22Rv1 (cell line): ENCODE data around the gene RIPK3.

Experiments used
- H3K27ac ChIP-seq: fragments of 450-650 bp; 2 replicates; pipeline ENCODE4 v1.5.1; 2017
- CTCF ChIP-seq: fragments of 450-650 bp; IDR thresholded peaks from 2 replicates; pipeline ENCODE4 v1.5.1; 2017; ENCODE audit warnings: mild to moderate bottlenecking
- ZFX ChIP-seq: fragments of 450-650 bp; IDR thresholded peaks from 2 replicates; pipeline ENCODE4 v1.6.1; 2017; ENCODE audit warnings: antibody characterized with exemption, borderline replicate concordance

RIPK3 gene

GRCh38 chr14:24289649-24290280, 50.0 kb downstream of the RIPK3 start:
- H3K27ac ChIP-seq: no peak overlapping the region
- TF ChIP-seq CTCF (no peak), ZFX (no peak)

GRCh38 chr14:24286996-24287395, 52.8 kb downstream of the RIPK3 start:
- no peak overlapping the region for H3K27ac ChIP-seq
- no peak for TF ChIP-seq CTCF
- no peak for TF ChIP-seq ZFX
